SHP77 (cell line): Measurements from ENCODE around the gene LRP1B.

Experiments used
- DNase-seq, 2 experiments: peaks; one replicate each; lab custom pipeline; 2025; lab: John Stamatoyannopoulos, UW

Gene LRP1B

GRCh38 chr2:140247451-140248195, 1883.2 kb downstream of the LRP1B start:
- no peak for DNase-seq

GRCh38 chr2:140246957-140247356, 1883.9 kb downstream of the LRP1B start:
- DNase-seq: no peak

- DNase-seq: no peak
These were observed 1884.8 kb downstream of the LRP1B start for GRCh38 chr2:140246058-140246457.

- no peak for DNase-seq
These were observed 1887.9 kb downstream of the LRP1B start for GRCh38 chr2:140242889-140243288.

- no peak for DNase-seq
These were observed 1896.7 kb downstream of the LRP1B start for GRCh38 chr2:140234116-140234515.

- no peak for DNase-seq
These were observed 1919.9 kb downstream of the LRP1B start for GRCh38 chr2:140210963-140211362.

- no peak for DNase-seq
These were observed 1925.7 kb downstream of the LRP1B start for GRCh38 chr2:140205093-140205492.

- DNase-seq: no peak
These were observed 1927.5 kb downstream of the LRP1B start for GRCh38 chr2:140203347-140203746.

GRCh38 chr2:140201572-140201971, 1929.2 kb downstream of the LRP1B start:
- DNase-seq: no peak

GRCh38 chr2:140200764-140201163, 1930.1 kb downstream of the LRP1B start:
- no peak for DNase-seq

- no peak for DNase-seq
These were observed 1930.5 kb downstream of the LRP1B start for GRCh38 chr2:140200307-140200706.

GRCh38 chr2:140199312-140199711, 1931.5 kb downstream of the LRP1B start:
- no peak for DNase-seq

GRCh38 chr2:140187086-140187485, 1943.7 kb downstream of the LRP1B start:
- DNase-seq: no peak

GRCh38 chr2:140186313-140186712, 1944.5 kb downstream of the LRP1B start:
- DNase-seq: no peak

- no peak for DNase-seq
These were observed 1945.7 kb downstream of the LRP1B start for GRCh38 chr2:140185076-140185475.

- DNase-seq: no peak
These were observed 1947.6 kb downstream of the LRP1B start for GRCh38 chr2:140183056-140183765.
